ENCODE results near the gene FTL. TPM values are rescaled to one million over a fixed set of nuclear protein-coding genes. Genes with fewer than 3 reads are reported as not detected.
A peak's percentile ranks its signal among the peaks of the same experiment; 100 is the strongest.

The FTL gene
- total RNA-seq, 1 donor from 2014 or later: 625 TPM

DNA sequence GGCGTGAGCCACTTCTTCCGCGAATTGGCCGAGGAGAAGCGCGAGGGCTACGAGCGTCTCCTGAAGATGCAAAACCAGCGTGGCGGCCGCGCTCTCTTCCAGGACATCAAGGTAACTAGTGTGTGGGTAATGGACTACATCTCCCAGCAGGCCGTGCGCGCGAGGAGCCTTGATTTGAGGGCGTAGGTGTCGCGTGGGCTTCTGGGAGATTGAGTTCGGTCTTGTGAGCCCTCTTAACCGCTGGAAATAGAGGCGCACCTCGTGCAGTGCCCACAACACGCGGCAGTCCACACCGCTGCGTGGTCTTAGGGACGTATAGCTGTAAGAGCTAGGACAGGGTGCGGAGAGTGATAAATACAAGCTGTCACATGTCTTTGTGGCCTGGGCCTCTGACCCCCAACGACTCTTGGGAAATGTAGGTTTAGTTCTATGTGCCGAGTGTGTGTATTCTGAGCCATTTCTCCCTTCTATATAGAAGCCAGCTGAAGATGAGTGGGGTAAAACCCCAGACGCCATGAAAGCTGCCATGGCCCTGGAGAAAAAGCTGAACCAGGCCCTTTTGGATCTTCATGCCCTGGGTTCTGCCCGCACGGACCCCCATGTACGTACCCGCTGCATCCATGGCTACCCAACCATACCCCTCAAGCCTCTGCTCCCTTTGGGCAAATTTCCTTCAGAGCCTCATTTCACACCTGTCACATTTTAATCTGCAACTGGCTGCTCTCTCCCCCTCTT lies 864 bp downstream of the FTL start:
- DNase-seq (ENCODE audit: low read depth in 2 of 2): peak; percentile 63 to 83

DNA sequence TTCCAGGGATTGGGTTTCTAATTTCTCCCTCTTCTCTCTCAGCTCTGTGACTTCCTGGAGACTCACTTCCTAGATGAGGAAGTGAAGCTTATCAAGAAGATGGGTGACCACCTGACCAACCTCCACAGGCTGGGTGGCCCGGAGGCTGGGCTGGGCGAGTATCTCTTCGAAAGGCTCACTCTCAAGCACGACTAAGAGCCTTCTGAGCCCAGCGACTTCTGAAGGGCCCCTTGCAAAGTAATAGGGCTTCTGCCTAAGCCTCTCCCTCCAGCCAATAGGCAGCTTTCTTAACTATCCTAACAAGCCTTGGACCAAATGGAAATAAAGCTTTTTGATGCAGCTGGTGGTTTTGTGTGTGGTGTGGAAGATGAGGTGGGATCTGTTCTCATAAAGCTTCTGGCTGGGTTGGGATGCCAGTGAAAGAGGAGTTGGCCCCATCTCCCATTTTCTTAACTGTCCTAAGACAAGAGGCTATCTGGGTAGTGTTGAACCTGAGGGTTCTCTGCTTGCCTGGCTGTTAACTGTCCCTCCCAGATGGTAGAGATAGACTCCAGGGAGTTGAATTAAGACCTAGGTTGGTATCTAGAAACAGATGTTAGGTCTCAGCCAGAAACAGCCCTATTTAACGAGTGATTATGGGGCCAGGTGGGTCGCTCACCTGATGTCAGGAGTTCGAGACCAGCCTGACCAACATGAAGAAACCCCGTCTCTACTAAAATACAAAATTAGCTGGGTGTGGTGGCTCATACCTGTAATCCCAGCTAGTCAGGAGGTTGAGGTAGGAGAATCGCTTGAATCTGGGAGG lies 1.6 kb downstream of the FTL start:
- no peak for DNase-seq (ENCODE audit: low read depth in 2 of 2)

DNA sequence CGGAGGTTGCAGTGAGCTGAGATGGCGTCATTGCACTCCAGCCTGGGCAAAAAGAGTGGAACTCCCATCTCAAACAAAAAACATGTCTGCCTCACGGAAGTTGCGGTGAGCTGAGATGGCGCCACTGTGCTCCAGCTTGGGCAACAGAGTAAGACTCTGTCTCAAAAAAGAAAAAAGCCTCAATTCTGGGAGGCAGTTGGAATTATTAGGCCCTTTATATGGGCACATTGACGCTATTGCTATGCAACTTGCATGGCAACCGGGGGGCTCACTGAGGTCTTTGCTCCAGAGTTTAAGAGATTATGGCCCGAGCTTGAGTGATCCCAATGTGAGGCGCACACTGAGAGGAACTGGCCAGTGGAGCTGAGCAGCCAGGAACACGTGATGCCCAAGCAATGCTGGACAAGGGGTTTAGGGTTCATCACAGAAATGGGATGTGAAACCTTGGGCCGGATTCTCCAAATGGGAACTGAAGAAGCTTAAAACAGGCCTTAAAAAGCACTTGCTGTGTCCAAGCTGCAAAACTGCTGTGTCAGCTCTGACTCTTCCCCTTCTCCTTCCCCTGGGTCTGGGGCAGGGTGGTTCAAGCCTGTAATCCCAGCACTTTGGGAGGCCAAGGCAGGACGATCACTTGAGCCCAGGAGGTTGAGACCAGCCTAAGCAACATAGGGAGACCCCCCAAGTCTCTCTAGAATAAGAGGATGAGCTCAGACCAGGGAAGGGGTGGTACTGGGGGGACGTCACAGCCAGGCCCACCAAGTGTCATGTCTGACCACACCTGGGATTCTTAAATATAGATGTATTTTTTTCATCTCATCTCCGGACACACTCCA lies 2.5 kb downstream of the FTL start:
- DNase-seq (ENCODE audit: low read depth in 2 of 2): no peak

DNA sequence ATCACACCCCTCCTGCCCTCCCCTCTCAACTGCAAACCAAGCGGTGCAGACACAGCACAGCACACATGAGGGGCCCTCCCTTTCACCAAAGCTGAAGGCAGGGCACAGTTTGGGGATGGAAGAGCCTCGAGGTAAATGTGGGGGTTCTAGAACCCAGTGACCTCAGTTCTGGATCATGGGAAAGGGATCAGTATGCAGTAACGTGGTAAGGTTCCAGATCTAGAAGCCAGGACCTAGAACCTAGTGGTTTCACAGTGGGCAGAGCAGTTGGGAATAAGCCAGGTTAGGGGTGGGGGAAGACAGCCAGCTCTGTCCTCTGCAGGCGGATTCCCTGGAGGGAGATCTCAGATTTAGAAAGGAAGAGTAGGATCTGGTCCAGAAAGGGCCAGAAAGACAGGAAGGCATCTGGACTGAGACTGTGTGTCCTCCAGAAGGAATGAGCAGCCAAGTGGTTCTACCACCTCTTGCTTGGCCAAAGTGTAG lies 3.1 kb downstream of the FTL start:
- DNase-seq (ENCODE audit: low read depth in 2 of 2): no peak

GRCh38 chr19:48968813-48969218 lies 3.7 kb downstream of the FTL start:
- DNase-seq (ENCODE audit: low read depth in 2 of 2): no peak

GRCh38 chr19:48969276-48970138 lies 4.4 kb downstream of the FTL start:
- peak in 1 of 2 donors; percentile 48 for DNase-seq (ENCODE audit: low read depth in 2 of 2)

- no peak for DNase-seq (ENCODE audit: low read depth in 2 of 2)
Measured at GRCh38 chr19:48970139-48970766, 5.1 kb downstream of the FTL start.

GRCh38 chr19:48970923-48971395 lies 5.8 kb downstream of the FTL start:
- DNase-seq (ENCODE audit: low read depth in 2 of 2): peak; percentile 51 to 86

- peak in 1 of 2 donors; percentile 44 for DNase-seq (ENCODE audit: low read depth in 2 of 2)
Measured at GRCh38 chr19:48975947-48976847, 11.1 kb downstream of the FTL start.

DNA sequence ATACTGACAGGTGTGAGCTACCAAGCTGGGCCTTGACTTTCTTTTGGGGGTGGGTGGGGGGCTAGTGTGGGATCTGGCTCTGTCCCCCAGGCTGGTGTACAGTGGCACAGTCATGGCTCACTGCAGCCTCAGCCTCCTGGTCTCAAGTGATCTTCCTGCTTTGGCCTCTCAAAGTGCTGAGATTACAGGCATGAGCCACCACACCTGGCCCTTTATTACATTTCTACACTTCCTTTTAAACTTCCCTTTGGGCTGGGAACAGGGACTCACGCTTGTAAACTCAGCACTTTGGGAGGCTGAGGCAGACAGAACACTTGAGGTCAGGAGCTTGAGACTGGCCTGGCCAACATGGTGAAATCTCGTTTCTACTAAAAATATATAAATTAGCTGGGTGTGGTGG lies 12.0 kb downstream of the FTL start:
- no peak for DNase-seq (ENCODE audit: low read depth in 2 of 2)

GRCh38 chr19:48982280-48982679 lies 17.2 kb downstream of the FTL start:
- no peak for DNase-seq (ENCODE audit: low read depth in 2 of 2)

- no peak for DNase-seq (ENCODE audit: low read depth in 2 of 2)
Measured at GRCh38 chr19:48985711-48986110, 20.6 kb downstream of the FTL start.

GRCh38 chr19:48986211-48986610 lies 21.1 kb downstream of the FTL start:
- no peak for DNase-seq (ENCODE audit: low read depth in 2 of 2)

DNA sequence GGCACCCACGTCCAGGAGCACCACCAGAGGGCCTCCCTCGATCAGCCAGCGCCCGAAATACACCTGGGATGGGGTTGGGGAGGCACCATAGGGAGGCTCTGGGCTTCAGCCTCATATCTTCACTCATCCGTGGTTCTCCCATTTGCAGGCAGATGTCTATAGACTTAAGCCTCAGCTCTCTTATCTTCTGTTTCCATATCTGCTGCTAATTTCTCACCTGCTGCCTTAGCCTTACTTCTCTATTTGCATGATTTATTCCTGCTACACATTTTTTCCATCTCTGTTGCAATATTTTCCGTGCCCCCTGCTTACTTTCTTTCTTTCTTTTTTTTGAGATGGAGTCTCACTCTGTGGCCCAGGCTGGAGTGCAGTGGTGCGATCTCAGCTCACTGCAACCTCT lies 22.2 kb downstream of the FTL start:
- no peak for DNase-seq (ENCODE audit: low read depth in 2 of 2)

DNA sequence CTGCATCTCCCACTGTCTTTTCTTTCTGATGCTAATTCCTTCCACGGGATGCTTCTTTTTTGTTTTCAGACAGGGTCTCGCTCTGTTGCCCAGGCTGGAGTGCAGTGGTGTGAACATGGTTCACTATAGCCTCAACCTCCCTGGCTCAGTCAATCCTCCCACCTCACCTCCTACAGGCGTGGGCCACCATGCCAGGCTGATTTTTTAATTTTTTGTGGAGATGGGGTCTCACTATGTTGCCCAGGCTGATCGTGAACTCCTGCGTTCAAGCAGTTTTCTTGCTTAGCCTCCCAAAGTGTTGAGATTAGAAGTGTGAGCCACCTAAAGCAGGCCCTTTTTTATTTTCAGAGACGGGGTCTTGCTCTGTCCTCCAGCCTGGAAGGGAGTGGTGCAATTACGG lies 23.2 kb downstream of the FTL start:
- no peak for DNase-seq (ENCODE audit: low read depth in 2 of 2)

GRCh38 chr19:48988860-48989259 lies 23.8 kb downstream of the FTL start:
- DNase-seq (ENCODE audit: low read depth in 2 of 2): no peak

DNA sequence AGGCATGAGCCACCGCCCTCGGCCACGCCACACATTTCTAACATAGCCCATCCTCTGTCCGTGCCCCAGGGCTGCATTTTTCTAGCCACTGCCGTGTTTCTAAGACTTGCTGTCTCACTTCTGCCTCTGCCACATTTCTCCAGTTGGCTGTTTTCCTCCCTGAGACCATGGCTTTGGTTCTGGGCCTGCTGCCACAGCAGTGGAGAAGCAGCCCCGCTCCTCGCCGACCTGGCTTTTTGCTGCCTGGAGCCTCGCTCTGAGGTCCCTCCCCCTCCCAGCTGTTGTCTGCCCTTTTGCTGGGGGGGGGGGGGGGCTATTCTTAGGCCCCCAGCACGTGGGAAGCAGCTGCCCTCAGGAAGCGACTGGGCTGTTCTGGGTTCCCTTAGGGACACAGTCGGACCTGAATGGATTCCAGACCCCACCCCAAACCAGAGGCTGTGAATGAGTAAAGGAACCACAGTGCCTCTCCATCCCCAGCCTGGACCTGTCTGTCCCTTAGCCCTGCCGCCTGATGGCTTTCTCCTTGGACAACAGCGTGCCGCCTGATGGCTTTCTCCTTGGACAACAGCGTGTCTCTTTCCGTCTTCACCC lies 24.7 kb downstream of the FTL start:
- no peak for DNase-seq (ENCODE audit: low read depth in 2 of 2)

GRCh38 chr19:48990400-48990799 lies 25.3 kb downstream of the FTL start:
- no peak for DNase-seq (ENCODE audit: low read depth in 2 of 2)

Data from dermis microvascular lymphatic vessel endothelial cell (primary cell).